ENCODE data around the gene MACF1. TPM values are rescaled to one million over a fixed set of nuclear protein-coding genes. Genes with fewer than 3 reads are reported as not detected.

The MACF1 gene
- total RNA-seq, 1 donor from 2014 or later, result 431 TPM

- H3K36me3 Mint-ChIP-seq (ENCODE audit: unreplicated experiment), result peaks cover 79% of the 10 kb centered on the region
- no peak for DNase-seq (ENCODE audit: extremely low spot score, unreplicated experiment)
- TF ChIP-seq CTCF (IDR thresholded peaks at IDR 0.05), result no peak
- peaks cover 20% of the 10 kb centered on the region for H3K4me1 Mint-ChIP-seq (ENCODE audit: unreplicated experiment)
- no peak overlapping the region for H3K4me3 Mint-ChIP-seq (ENCODE audit: unreplicated experiment)
- H3K27me3 Mint-ChIP-seq (ENCODE audit: unreplicated experiment), result no peaks in the 10 kb centered on the region
- H3K27ac Mint-ChIP-seq (ENCODE audit: unreplicated experiment), result peak overlapping the region; percentile 5
- H3K9me3 Mint-ChIP-seq (ENCODE audit: unreplicated experiment), result no peaks in the 10 kb centered on the region
Observed at GRCh38 chr1:39427374-39427773, 222.9 kb downstream of the MACF1 start.

GRCh38 chr1:39427912-39428311 is 223.4 kb downstream of the MACF1 start:
- Mint-ChIP-seq H3K36me3 (ENCODE audit: unreplicated experiment) (peaks cover 77% of the 10 kb centered on the region), H3K4me3 (ENCODE audit: unreplicated experiment) (no peak overlapping the region), H3K4me1 (ENCODE audit: unreplicated experiment) (peaks cover 20% of the 10 kb centered on the region), H3K9me3 (ENCODE audit: unreplicated experiment) (no peaks in the 10 kb centered on the region), H3K27me3 (ENCODE audit: unreplicated experiment) (no peaks in the 10 kb centered on the region), H3K27ac (ENCODE audit: unreplicated experiment) (no peak overlapping the region)
- no peak for DNase-seq (ENCODE audit: extremely low spot score, unreplicated experiment)
- no peak for TF ChIP-seq CTCF (IDR thresholded peaks at IDR 0.05)

GRCh38 chr1:39431927-39432326 is 227.4 kb downstream of the MACF1 start:
- peak overlapping the region; percentile 28 for H3K27ac Mint-ChIP-seq (ENCODE audit: unreplicated experiment)
- peaks cover 79% of the 10 kb centered on the region for H3K36me3 Mint-ChIP-seq (ENCODE audit: unreplicated experiment)
- no peaks in the 10 kb centered on the region for H3K27me3 Mint-ChIP-seq (ENCODE audit: unreplicated experiment)
- H3K4me1 Mint-ChIP-seq (ENCODE audit: unreplicated experiment), result peaks cover 15% of the 10 kb centered on the region
- TF ChIP-seq CTCF (IDR thresholded peaks at IDR 0.05), result no peak
- H3K4me3 Mint-ChIP-seq (ENCODE audit: unreplicated experiment), result no peak overlapping the region
- no peaks in the 10 kb centered on the region for H3K9me3 Mint-ChIP-seq (ENCODE audit: unreplicated experiment)
- DNase-seq (ENCODE audit: extremely low spot score, unreplicated experiment), result no peak

GRCh38 chr1:39434797-39435395 is 230.4 kb downstream of the MACF1 start:
- H3K4me3 Mint-ChIP-seq (ENCODE audit: unreplicated experiment), result no peak overlapping the region
- peaks cover 10% of the 10 kb centered on the region for H3K4me1 Mint-ChIP-seq (ENCODE audit: unreplicated experiment)
- H3K36me3 Mint-ChIP-seq (ENCODE audit: unreplicated experiment), result peaks cover 64% of the 10 kb centered on the region
- no peaks in the 10 kb centered on the region for H3K27me3 Mint-ChIP-seq (ENCODE audit: unreplicated experiment)
- no peaks in the 10 kb centered on the region for H3K9me3 Mint-ChIP-seq (ENCODE audit: unreplicated experiment)
- DNase-seq (ENCODE audit: extremely low spot score, unreplicated experiment), result no peak
- no peak overlapping the region for H3K27ac Mint-ChIP-seq (ENCODE audit: unreplicated experiment)
- no peak for TF ChIP-seq CTCF (IDR thresholded peaks at IDR 0.05)

- H3K9me3 Mint-ChIP-seq (ENCODE audit: unreplicated experiment), result no peaks in the 10 kb centered on the region
- no peak overlapping the region for H3K4me3 Mint-ChIP-seq (ENCODE audit: unreplicated experiment)
- no peak overlapping the region for H3K27ac Mint-ChIP-seq (ENCODE audit: unreplicated experiment)
- H3K36me3 Mint-ChIP-seq (ENCODE audit: unreplicated experiment), result peaks cover 64% of the 10 kb centered on the region
- no peak for TF ChIP-seq CTCF (IDR thresholded peaks at IDR 0.05)
- peaks cover 10% of the 10 kb centered on the region for H3K4me1 Mint-ChIP-seq (ENCODE audit: unreplicated experiment)
- no peak for DNase-seq (ENCODE audit: extremely low spot score, unreplicated experiment)
- no peaks in the 10 kb centered on the region for H3K27me3 Mint-ChIP-seq (ENCODE audit: unreplicated experiment)
Observed at GRCh38 chr1:39435597-39435996, 231.1 kb downstream of the MACF1 start.

Measured in osteocyte (in vitro differentiated cells).